ENCODE data around the gene BICD1.

DNA sequence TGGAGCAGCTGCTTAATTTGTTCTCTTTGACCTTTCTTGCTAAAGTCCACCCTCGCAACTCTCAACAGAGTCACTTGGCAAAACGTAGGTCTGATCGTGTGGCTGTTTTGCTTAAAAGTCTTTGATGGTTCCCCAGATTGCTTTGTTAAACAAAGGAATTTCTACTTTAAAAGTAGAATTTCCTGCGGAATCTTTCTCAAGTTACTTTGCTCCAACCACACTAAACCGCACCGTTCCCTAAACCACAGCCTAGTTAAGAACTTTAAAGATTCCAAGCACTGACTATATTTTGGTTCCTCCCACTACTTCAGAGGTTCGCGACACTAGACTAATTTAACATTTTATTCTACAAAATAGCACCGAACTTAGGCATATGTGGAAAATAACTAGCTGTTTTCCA is 177.9 kb downstream of the BICD1 start:
- TF ChIP-seq, protein P1, sequence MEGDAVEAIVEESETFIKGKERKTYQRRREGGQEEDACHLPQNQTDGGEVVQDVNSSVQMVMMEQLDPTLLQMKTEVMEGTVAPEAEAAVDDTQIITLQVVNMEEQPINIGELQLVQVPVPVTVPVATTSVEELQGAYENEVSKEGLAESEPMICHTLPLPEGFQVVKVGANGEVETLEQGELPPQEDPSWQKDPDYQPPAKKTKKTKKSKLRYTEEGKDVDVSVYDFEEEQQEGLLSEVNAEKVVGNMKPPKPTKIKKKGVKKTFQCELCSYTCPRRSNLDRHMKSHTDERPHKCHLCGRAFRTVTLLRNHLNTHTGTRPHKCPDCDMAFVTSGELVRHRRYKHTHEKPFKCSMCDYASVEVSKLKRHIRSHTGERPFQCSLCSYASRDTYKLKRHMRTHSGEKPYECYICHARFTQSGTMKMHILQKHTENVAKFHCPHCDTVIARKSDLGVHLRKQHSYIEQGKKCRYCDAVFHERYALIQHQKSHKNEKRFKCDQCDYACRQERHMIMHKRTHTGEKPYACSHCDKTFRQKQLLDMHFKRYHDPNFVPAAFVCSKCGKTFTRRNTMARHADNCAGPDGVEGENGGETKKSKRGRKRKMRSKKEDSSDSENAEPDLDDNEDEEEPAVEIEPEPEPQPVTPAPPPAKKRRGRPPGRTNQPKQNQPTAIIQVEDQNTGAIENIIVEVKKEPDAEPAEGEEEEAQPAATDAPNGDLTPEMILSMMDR (IDR thresholded peaks at IDR 0.05; ENCODE audit: extremely low read depth in 1 of 2, insufficient read depth in 1 of 2, low read depth in 1 of 2, low read length in 2 of 2), result no peak
- no peak for TF ChIP-seq POLR2AphosphoS5 (IDR thresholded peaks at IDR 0.05; ENCODE audit: insufficient read depth, low read depth, low read length)
- no peak for TF ChIP-seq EZH2 (IDR thresholded peaks at IDR 0.05; ENCODE audit: borderline replicate concordance, low read depth, low read length, severe bottlenecking)
- no peak for TF ChIP-seq POLR2A (IDR thresholded peaks at IDR 0.05; ENCODE audit: low read depth, low read length)
- TF ChIP-seq, protein P2, sequence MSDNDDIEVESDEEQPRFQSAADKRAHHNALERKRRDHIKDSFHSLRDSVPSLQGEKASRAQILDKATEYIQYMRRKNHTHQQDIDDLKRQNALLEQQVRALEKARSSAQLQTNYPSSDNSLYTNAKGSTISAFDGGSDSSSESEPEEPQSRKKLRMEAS (IDR thresholded peaks at IDR 0.05; ENCODE audit: insufficient read depth, insufficient read length), result no peak
- TF ChIP-seq FOS (IDR thresholded peaks at IDR 0.05; ENCODE audit: borderline replicate concordance, insufficient read depth, low read length), result no peak
- no peak for TF ChIP-seq MYC (IDR thresholded peaks at IDR 0.05; ENCODE audit: low read depth, low read length)
- TF ChIP-seq JUN (IDR thresholded peaks at IDR 0.05; ENCODE audit: borderline replicate concordance, insufficient read depth, insufficient read length, low read depth), result no peak
- TF ChIP-seq GATA2 (IDR thresholded peaks at IDR 0.05; ENCODE audit: insufficient read depth, insufficient read length, low read depth, low read length), result no peak
